SU-DHL-6 (cell line): ENCODE measurements around the gene MRPS15.
"Not testable (repeated sequence)": the region's sequence is repeated elsewhere in the genome, so short reads cannot be mapped to it uniquely, and the experiment has no call there.

Source experiments
- CTCF ChIP-seq: fragments of 200-600 bp; sonication (generic); IDR thresholded peaks from one replicate; pipeline ENCODE4 v1.5.1; 2017; ENCODE audit warnings: antibody characterized with exemption, mild to moderate bottlenecking, low read length, moderate library complexity; ENCODE audit not compliant: insufficient read depth, poor library complexity, severe bottlenecking
- EZH2phosphoT487 ChIP-seq: fragments of 200-600 bp; sonication (generic), shearing (Covaris generic); conservative IDR thresholded peaks from 2 replicates; pipeline ENCODE4 v1.6.1; 2018; ENCODE audit warnings: mild to moderate bottlenecking, antibody characterized with exemption, low read length, moderate library complexity, mixed read lengths

- not testable (repeated sequence) for TF ChIP-seq CTCF, EZH2phosphoT487
Measured at GRCh38 chr1:36501911-36502310, 37.7 kb upstream of the MRPS15 start.
